ENCODE results near the gene HRH1.

GRCh38 chr3:11226042-11226370 lies 71.7 kb downstream of the HRH1 start:
- TF ChIP-seq POLR2A (IDR thresholded peaks at IDR 0.05; ENCODE audit: low read depth, low read length): no peak
- no peak for TF ChIP-seq SPI1 (IDR thresholded peaks at IDR 0.05; ENCODE audit: low read depth, low read length)
- TF ChIP-seq PAX5 (IDR thresholded peaks at IDR 0.05; ENCODE audit: insufficient read depth, low read length, severe bottlenecking): no peak
- TF ChIP-seq POLR2AphosphoS5 (IDR thresholded peaks at IDR 0.05; ENCODE audit: low read depth, low read length): no peak
